Neural progenitor cell (in vitro differentiated cells): ENCODE data around the gene RASSF3.

Experiments
- CTCF ChIP-seq: fragments of 200-600 bp; sonication (generic); IDR thresholded peaks from 2 replicates; pipeline ENCODE4 v1.5.1; 2017; ENCODE audit warnings: antibody characterized with exemption, mild to moderate bottlenecking
- EZH2 ChIP-seq: fragments of 200-600 bp; sonication (generic); IDR thresholded peaks from 2 replicates; pipeline ENCODE4 v1.6.1; 2017; ENCODE audit warnings: antibody characterized with exemption, mild to moderate bottlenecking, moderate library complexity

GRCh38 chr12:64673490-64674169, 63.3 kb downstream of the RASSF3 start:
- no peak for TF ChIP-seq CTCF
- TF ChIP-seq EZH2 = no peak
